SK-N-MC (cell line): ENCODE measurements around the gene NHS.

Source experiments
- EZH2 ChIP-seq: fragments of 200-600 bp; sonication (generic); IDR thresholded peaks from one replicate; pipeline ENCODE4 v1.6.1; 2017; ENCODE audit warnings: antibody characterized with exemption
- POLR2AphosphoS5 ChIP-seq: IDR thresholded peaks from 2 replicates; pipeline ENCODE4 v1.6.1; 2012; ENCODE audit warnings: mild to moderate bottlenecking, low read depth, low read length, borderline replicate concordance

- TF ChIP-seq POLR2AphosphoS5 (no peak), EZH2 (no peak)
Observed at GRCh38 chrX:17668929-17669328, 293.9 kb downstream of the NHS start.
